GM12878 (cell line): ENCODE measurements around the gene SHISA6. TPM values are rescaled to one million over a fixed set of nuclear protein-coding genes. Genes with fewer than 3 reads are reported as not detected.

ENCODE experiments used
- ATAC-seq: fragments of 200-7000 bp; cut with Tn5 transposase; 3 replicates; pipeline ENCODE4 v1.9.1; 2020; ENCODE audit warnings: mild to moderate bottlenecking, moderate library complexity
- BruUV-seq: library from RNA; stranded (reverse); fragments of 400-500 nt; replicated peaks from 2 replicates; lab custom pipeline; 2021; lab: Mats Ljungman, UMichigan
- CTCF ChIA-PET: fragments of 300-600 bp; sonication (Branson Sonifier 250); formaldehyde crosslinking; extraction: SDS; loops from one replicate; lab custom pipeline; 2021; ENCODE audit warnings: inconsistent platforms; lab: Yijun Ruan, JAX
- POLR2A ChIA-PET: fragments of 350-600 bp; formaldehyde crosslinking; extraction: SDS; loops from one replicate; lab custom pipeline; 2021; ENCODE audit warnings: inconsistent platforms; lab: Charles Lee
- RAD21 ChIA-PET: fragments of 300-600 bp; sonication (Branson Sonifier 250); formaldehyde crosslinking; loops from one replicate; lab custom pipeline; 2023; ENCODE audit warnings: antibody characterized with exemption; ENCODE audit not compliant: unreplicated experiment; lab: Charles Lee
- SMC1A ChIA-PET: fragments of 300-600 bp; sonication (Branson Sonifier 250); formaldehyde crosslinking; loops from one replicate; lab custom pipeline; 2023; ENCODE audit not compliant: unreplicated experiment, uncharacterized antibody; lab: Charles Lee
- DNase-seq: peaks from one replicate; pipeline ENCODE4 v3.0.0-alpha.2; 2011; ENCODE audit warnings: low read depth, low spot score
- FAIRE-seq: peaks from 3 replicates; lab custom pipeline; 2011; peaks lifted over from hg19 to GRCh38; lab: Jason Lieb, UNC
- H2AFZ ChIP-seq: 2 replicates; pipeline ENCODE4 v1.6.0; 2011; ENCODE audit warnings: low read depth, low read length, control low read depth; ENCODE audit not compliant: control insufficient read depth
- H3K27ac ChIP-seq: 2 replicates; pipeline ENCODE4 v1.5.1; 2011; ENCODE audit warnings: control low read depth; ENCODE audit not compliant: control insufficient read depth, insufficient read depth
- H3K27me3 ChIP-seq, 2 experiments: replicated peaks in 1 of 2; 2 replicates each; pipeline versions ENCODE4 v1.6.0 to v1.6.1; 2011; ENCODE audit warnings: low read length in 1 of 2; ENCODE audit not compliant: control insufficient read depth in 2 of 2, insufficient read depth in 2 of 2
- H3K36me3 ChIP-seq, 2 experiments: 2 replicates each; pipeline ENCODE4 v1.5.1; 2011; ENCODE audit warnings: low read length in 1 of 2; ENCODE audit not compliant: control insufficient read depth in 2 of 2, insufficient read depth in 2 of 2
- H3K4me1 ChIP-seq: 2 replicates; pipeline ENCODE4 v1.6.1; 2011; ENCODE audit warnings: mild to moderate bottlenecking, low read length, moderate library complexity, mixed read lengths; ENCODE audit not compliant: control insufficient read depth, insufficient read depth
- H3K4me2 ChIP-seq: 2 replicates; pipeline ENCODE4 v1.6.0; 2011; ENCODE audit warnings: control low read depth; ENCODE audit not compliant: control insufficient read depth, insufficient read depth
- H3K4me3 ChIP-seq: fragments of 200-600 bp; sonication (generic); 2 replicates; pipeline ENCODE4 v1.5.1; 2016
- H3K79me2 ChIP-seq: 2 replicates; pipeline ENCODE4 v1.6.0; 2011; ENCODE audit warnings: low read length; ENCODE audit not compliant: control insufficient read depth, insufficient read depth
- H3K9ac ChIP-seq: 2 replicates; pipeline ENCODE4 v1.8.0; 2011; ENCODE audit warnings: low read length, control low read depth, mixed read lengths; ENCODE audit not compliant: control insufficient read depth, insufficient read depth
- H3K9me3 ChIP-seq: replicated peaks from 3 replicates; pipeline ENCODE4 v1.5.1; 2011; ENCODE audit warnings: mild to moderate bottlenecking, low read length; ENCODE audit not compliant: control insufficient read depth, insufficient read depth
- H4K20me1 ChIP-seq: 2 replicates; pipeline ENCODE4 v1.6.0; 2011; ENCODE audit not compliant: control insufficient read depth, insufficient read depth
- EP300 ChIP-seq, 2 experiments: fragments of 150-350 bp in 1 of 2; IDR thresholded peaks; 2 replicates each; pipeline ENCODE4 v1.6.1; 2011 to 2012; ENCODE audit warnings: low read depth in 2 of 2, low read length in 2 of 2, borderline replicate concordance in 1 of 2, improper control_type of control experiment in 1 of 2, inconsistent platforms in 1 of 2; ENCODE audit not compliant: control insufficient read depth in 1 of 2
- MYB ChIP-seq: fragments of 150-350 bp; IDR thresholded peaks from 2 replicates; pipeline ENCODE4 v1.6.1; 2014; ENCODE audit warnings: mild to moderate bottlenecking, low read depth, low read length, borderline replicate concordance
- NFXL1 ChIP-seq: fragments of 450-650 bp; IDR thresholded peaks from 2 replicates; pipeline ENCODE4 v1.6.1; 2017; ENCODE audit warnings: antibody characterized with exemption, mild to moderate bottlenecking, borderline replicate concordance
- RCOR1 ChIP-seq: conservative IDR thresholded peaks from 2 replicates; pipeline ENCODE4 v1.6.1; 2012; ENCODE audit warnings: low read depth, low read length, improper control_type of control experiment
- SIX5 ChIP-seq: IDR thresholded peaks from 2 replicates; pipeline ENCODE4 v1.6.1; 2011; ENCODE audit warnings: mild to moderate bottlenecking, low read depth, low read length, moderate library complexity; ENCODE audit not compliant: severe bottlenecking
- SMAD1 ChIP-seq: fragments of 450-650 bp; IDR thresholded peaks from 2 replicates; pipeline ENCODE4 v1.6.1; 2018; ENCODE audit warnings: mild to moderate bottlenecking, low read depth; ENCODE audit not compliant: partially characterized antibody
- WGBS: methylation state at CpG from one replicate; pipeline ENCODE4 v1.1.6; 2016; ENCODE audit warnings: low lambda C conversion rate; ENCODE audit not compliant: insufficient replicate concordance, insufficient coverage; ENCODE audit errors: missing lambda C conversion rate; 5-methylcytosine and 5-hydroxymethylcytosine counted together
- in situ Hi-C: fragments of 300-500 bp; cut with MboI; formaldehyde crosslinking; loops from 9 replicates; pipeline ENCODE4 v1.14.3; 2018; ENCODE audit warnings: mixed read lengths
- intact Hi-C: fragments of 100-400 bp; cut with micrococcal nuclease; formaldehyde crosslinking; loops from one replicate; pipeline ENCODE4 v1.14.2; 2022; ENCODE audit not compliant: unreplicated experiment
- polyA plus RNA-seq, 11 experiments: library from polyadenylated mRNA; depleted of rRNA in 4 of 11; unstranded in 6 of 11; stranded (reverse) in 5 of 11; fragments of >200 nt; fragmentation: Nextera tagmentation in 4 of 11; fragmentation: Illumina TruSeq in 1 of 11; extraction: Ambion mirVana in 4 of 11; extraction: Trizol in 1 of 11; gene quantifications; 1 replicate in 1 of 11; 2 replicates in 10 of 11; pipeline versions ENCODE4 v1.2.1 to v1.2.3, GENCODE V29; 2011 to 2016; ENCODE audit warnings: inconsistent platforms in 2 of 11, missing spikeins in 2 of 11, low read depth in 1 of 11
- total RNA-seq, 4 experiments: library from RNA; depleted of rRNA in 3 of 4; stranded (reverse); fragments of >200 nt in 3 of 4; fragmentation: Illumina TruSeq in 1 of 4; extraction: Trizol in 1 of 4; gene quantifications; 2 replicates each; pipeline versions ENCODE4 v1.2.1 to v1.2.3, GENCODE V29; 2013 to 2021
- TF ChIP-seq, protein P1 (sequence below): fragments of 150-350 bp; IDR thresholded peaks from 2 replicates; pipeline ENCODE4 v1.6.1; 2016; ENCODE audit warnings: low read depth, low read length

SHISA6 gene
- total and polyA plus RNA-seq, 10 of the 15 experiments (the other 5 are each of a cell fraction or from before 2014, with no cell fraction given), result not detected

DNA sequence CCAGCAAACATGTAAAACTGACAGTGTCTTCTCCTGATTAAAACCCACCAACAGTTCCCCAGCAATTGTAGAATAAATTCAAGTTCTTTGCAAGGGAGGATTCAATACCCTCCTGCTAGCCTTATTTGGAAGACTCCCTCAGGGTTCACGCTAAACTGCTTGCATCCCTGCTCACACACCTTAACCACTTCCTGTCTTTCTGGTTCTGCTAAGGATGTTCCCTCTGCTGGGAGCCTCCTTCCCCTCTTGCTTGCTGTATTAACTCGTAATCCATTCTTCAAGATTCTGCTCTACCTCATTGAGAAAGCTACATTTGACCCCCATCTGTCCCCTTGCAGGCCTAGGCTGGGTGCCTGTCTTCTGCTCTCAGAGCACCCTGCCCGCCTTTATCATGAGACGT lies 2.3 kb upstream of the SHISA6 start (continued):
- TF ChIP-seq, protein P1, sequence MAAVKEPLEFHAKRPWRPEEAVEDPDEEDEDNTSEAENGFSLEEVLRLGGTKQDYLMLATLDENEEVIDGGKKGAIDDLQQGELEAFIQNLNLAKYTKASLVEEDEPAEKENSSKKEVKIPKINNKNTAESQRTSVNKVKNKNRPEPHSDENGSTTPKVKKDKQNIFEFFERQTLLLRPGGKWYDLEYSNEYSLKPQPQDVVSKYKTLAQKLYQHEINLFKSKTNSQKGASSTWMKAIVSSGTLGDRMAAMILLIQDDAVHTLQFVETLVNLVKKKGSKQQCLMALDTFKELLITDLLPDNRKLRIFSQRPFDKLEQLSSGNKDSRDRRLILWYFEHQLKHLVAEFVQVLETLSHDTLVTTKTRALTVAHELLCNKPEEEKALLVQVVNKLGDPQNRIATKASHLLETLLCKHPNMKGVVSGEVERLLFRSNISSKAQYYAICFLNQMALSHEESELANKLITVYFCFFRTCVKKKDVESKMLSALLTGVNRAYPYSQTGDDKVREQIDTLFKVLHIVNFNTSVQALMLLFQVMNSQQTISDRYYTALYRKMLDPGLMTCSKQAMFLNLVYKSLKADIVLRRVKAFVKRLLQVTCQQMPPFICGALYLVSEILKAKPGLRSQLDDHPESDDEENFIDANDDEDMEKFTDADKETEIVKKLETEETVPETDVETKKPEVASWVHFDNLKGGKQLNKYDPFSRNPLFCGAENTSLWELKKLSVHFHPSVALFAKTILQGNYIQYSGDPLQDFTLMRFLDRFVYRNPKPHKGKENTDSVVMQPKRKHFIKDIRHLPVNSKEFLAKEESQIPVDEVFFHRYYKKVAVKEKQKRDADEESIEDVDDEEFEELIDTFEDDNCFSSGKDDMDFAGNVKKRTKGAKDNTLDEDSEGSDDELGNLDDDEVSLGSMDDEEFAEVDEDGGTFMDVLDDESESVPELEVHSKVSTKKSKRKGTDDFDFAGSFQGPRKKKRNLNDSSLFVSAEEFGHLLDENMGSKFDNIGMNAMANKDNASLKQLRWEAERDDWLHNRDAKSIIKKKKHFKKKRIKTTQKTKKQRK, result no peak
- TF ChIP-seq SMAD1, result no peak
- no peak for TF ChIP-seq SIX5

DNA sequence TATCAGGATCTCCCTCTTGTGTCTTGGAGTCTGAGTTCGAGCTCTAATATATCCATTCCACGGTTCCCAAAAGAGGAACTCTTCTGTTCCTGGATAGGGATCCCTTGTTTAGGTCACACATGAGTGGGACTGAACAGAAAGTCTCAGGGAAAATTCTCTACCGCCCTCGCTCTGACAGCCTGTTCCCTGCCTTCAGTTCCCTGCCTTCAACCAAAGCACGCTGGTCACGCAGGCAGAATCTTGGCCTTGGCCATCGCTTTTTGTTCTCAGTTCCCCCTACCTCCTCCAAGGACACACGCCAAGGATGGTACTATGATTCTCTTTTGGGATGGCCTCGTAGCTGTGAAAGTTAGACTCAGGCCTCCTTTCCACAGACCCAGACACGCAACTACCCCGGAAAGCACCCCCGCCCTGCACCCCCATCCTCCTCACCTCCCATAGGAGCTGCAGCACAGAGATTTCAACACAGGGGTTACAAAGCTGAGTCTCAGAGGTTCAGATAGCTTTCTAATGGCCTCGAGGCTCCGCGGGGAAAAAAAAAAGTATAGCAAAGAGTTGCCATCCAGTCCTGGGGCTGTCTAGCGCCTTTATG lies 1.5 kb upstream of the SHISA6 start:
- H4K20me1 ChIP-seq, result no peaks in the 10 kb centered on the region
- no peak overlapping the region for H2AFZ ChIP-seq
- intact Hi-C loops (no loop called here), in situ Hi-C loops (loop anchor here (10.0 kb wide), 2 partner anchors 85 to 95 kb away; no protein-coding TSS in a partner anchor)
- no peak overlapping the region for H3K4me2 ChIP-seq
- SMC1A ChIA-PET, result no interaction called here
- 36% methylated on average over 14 of the region's 16 CpGs for WGBS
- DNase-seq (no peak), FAIRE-seq (no peak), ATAC-seq (no peak)
- CTCF ChIA-PET, result interaction anchor here (0.6 kb wide), 1 partner anchor 177 kb away, joined by 3 read pairs; no protein-coding TSS in a partner anchor
- H3K27me3 ChIP-seq, result no peaks in the 10 kb centered on the region
- H3K9me3 ChIP-seq, result no peaks in the 10 kb centered on the region; the same call in 2 of the 3 replicates
- POLR2A ChIA-PET, result no interaction called here
- H3K27ac ChIP-seq, result no peak overlapping the region
- H3K4me3 ChIP-seq, result no peak overlapping the region
- no peaks in the 10 kb centered on the region for H3K36me3 ChIP-seq
- H3K9ac ChIP-seq, result no peak overlapping the region
- no TSS peak for BruUV-seq
- RAD21 ChIA-PET, result no interaction called here
- no peaks in the 10 kb centered on the region for H3K79me2 ChIP-seq
- no peaks in the 10 kb centered on the region for H3K4me1 ChIP-seq
- TF ChIP-seq NFXL1 (no peak), MYB (no peak), EP300 (IDR thresholded peaks at IDR 0.05; ENCODE audit: borderline replicate concordance in 1 of 2, control insufficient read depth in 1 of 2, low read depth in 2 of 2, low read length in 2 of 2) (no peak), RCOR1 (no peak)
